CD4-positive, alpha-beta T cell treated with Interleukin-1 beta for 1 hour (primary cell): ENCODE measurements around the gene PRKAA1.
"Not testable (repeated sequence)": the region's sequence is repeated elsewhere in the genome, so short reads cannot be mapped to it uniquely, and the experiment has no call there.

Experiments
- DNase-seq, 2 donors: peaks; one replicate each; pipeline ENCODE4 v3.0.0-alpha.2; 2020 to 2022

PRKAA1 gene

GRCh38 chr5:40779561-40779960 is 18.6 kb downstream of the PRKAA1 start:
- no peak for DNase-seq

- no peak for DNase-seq
Observed at GRCh38 chr5:40778133-40778532, 20.0 kb downstream of the PRKAA1 start.

- DNase-seq: no peak
Observed at GRCh38 chr5:40776658-40776977, 21.6 kb downstream of the PRKAA1 start.

- DNase-seq: no peak
Observed at GRCh38 chr5:40775846-40776657, 22.1 kb downstream of the PRKAA1 start.

- no peak for DNase-seq
Observed at GRCh38 chr5:40775085-40775845, 22.9 kb downstream of the PRKAA1 start.

- DNase-seq: no peak
Observed at GRCh38 chr5:40774623-40775022, 23.6 kb downstream of the PRKAA1 start.

GRCh38 chr5:40770764-40771163 is 27.4 kb downstream of the PRKAA1 start:
- DNase-seq: no peak

- DNase-seq: no peak
Observed at GRCh38 chr5:40762705-40763104, 35.5 kb downstream of the PRKAA1 start.

GRCh38 chr5:40757400-40757799 is 40.8 kb downstream of the PRKAA1 start:
- no peak for DNase-seq

GRCh38 chr5:40755407-40756365 is 42.5 kb downstream of the PRKAA1 start, which contains the start of gene TTC33:
TSS of gene TTC33 (minus strand) at chr5:40755961. CDS start at chr5:40747018, 8,943 bp downstream.
- peak; percentile 92 to 94 for DNase-seq

GRCh38 chr5:40755093-40755406 is 43.1 kb downstream of the PRKAA1 start:
- DNase-seq: peak; percentile 70 to 75

GRCh38 chr5:40754381-40755092 is 43.6 kb downstream of the PRKAA1 start:
- peak in 1 of 2 donors; percentile 44 for DNase-seq

- DNase-seq: no peak
Observed at GRCh38 chr5:40746703-40747102, 51.5 kb downstream of the PRKAA1 start.

- DNase-seq: no peak
Observed at GRCh38 chr5:40743771-40744170, 54.4 kb downstream of the PRKAA1 start.

GRCh38 chr5:40738502-40738901 is 59.7 kb downstream of the PRKAA1 start:
- no peak for DNase-seq

GRCh38 chr5:40736103-40736875 is 61.9 kb downstream of the PRKAA1 start:
- peak in 1 of 2 donors; percentile 70 for DNase-seq

- no peak for DNase-seq
Observed at GRCh38 chr5:40735609-40736008, 62.6 kb downstream of the PRKAA1 start.

- no peak for DNase-seq
Observed at GRCh38 chr5:40734986-40735385, 63.2 kb downstream of the PRKAA1 start.

GRCh38 chr5:40733879-40734563 is 64.2 kb downstream of the PRKAA1 start:
- DNase-seq: no peak

- DNase-seq: no peak
Observed at GRCh38 chr5:40733434-40733833, 64.7 kb downstream of the PRKAA1 start.

- not testable (repeated sequence) for DNase-seq
Observed at GRCh38 chr5:40722497-40722911, 75.7 kb downstream of the PRKAA1 start.
